Suprapubic skin (tissue), 4 donors: ENCODE data around the gene SRP14. TPM values are rescaled to one million over a fixed set of nuclear protein-coding genes. Genes with fewer than 3 reads are reported as not detected.
"Not testable (repeated sequence)": the region's sequence is repeated elsewhere in the genome, so short reads cannot be mapped to it uniquely, and the experiment has no call there.

Experiments
- DNase-seq, 2 donors: peaks; one replicate each; pipeline ENCODE4 v3.0.0-alpha.2; 2019; ENCODE audit warnings: low spot score in 2 of 2
- H3K27ac ChIP-seq: fragments of 200-600 bp; sonication (generic); one replicate; pipeline ENCODE4 v1.5.1; 2019
- H3K27me3 ChIP-seq: fragments of 200-600 bp; sonication (generic); one replicate; pipeline ENCODE4 v1.5.1; 2019
- H3K36me3 ChIP-seq: fragments of 200-600 bp; sonication (generic); one replicate; pipeline ENCODE4 v1.5.1; 2019
- H3K4me1 ChIP-seq: fragments of 200-600 bp; sonication (generic); one replicate; pipeline ENCODE4 v1.5.1; 2019
- H3K4me3 ChIP-seq: fragments of 200-600 bp; sonication (generic); one replicate; pipeline ENCODE4 v1.5.1; 2019; ENCODE audit warnings: mild to moderate bottlenecking
- H3K9me3 ChIP-seq: fragments of 200-600 bp; sonication (generic); one replicate; pipeline ENCODE4 v1.5.1; 2019
- EP300 ChIP-seq: sonication (generic); formaldehyde crosslinking; IDR thresholded peaks from one replicate; pipeline ENCODE4 v1.6.1; 2017; ENCODE audit warnings: antibody characterized with exemption
- POLR2A ChIP-seq, 2 donors: fragments of 450-650 bp; IDR thresholded peaks; one replicate each; pipeline ENCODE4 v1.6.1; 2017; ENCODE audit warnings: antibody characterized with exemption in 2 of 2, mild to moderate bottlenecking in 2 of 2, moderate library complexity in 2 of 2
- POLR2AphosphoS5 ChIP-seq, 3 donors: sonication (generic); formaldehyde crosslinking; IDR thresholded peaks; one replicate each; pipeline ENCODE4 v1.6.1; 2017; ENCODE audit warnings: antibody characterized with exemption in 3 of 3
- WGBS: methylation state at CpG from one replicate; pipeline ENCODE4 v1.1.5; 2018; 5-methylcytosine and 5-hydroxymethylcytosine counted together
- total RNA-seq, 4 donors: library from RNA; depleted of rRNA; stranded (reverse); fragments of >200 nt; gene quantifications; one replicate each; pipeline ENCODE4 v1.1.0, GENCODE V29; 2016
- TF ChIP-seq, protein P1 (sequence below), 2 donors: fragments of 200-600 bp in 1 of 2; fragments of 450-650 bp in 1 of 2; sonication (generic) in 1 of 2; IDR thresholded peaks; one replicate each; pipeline ENCODE4 v1.5.1; 2016 to 2019; ENCODE audit warnings: antibody characterized with exemption in 2 of 2, mild to moderate bottlenecking in 1 of 2, moderate library complexity in 1 of 2

Gene SRP14
- total RNA-seq, 4 donors from 2014 or later, result 161 to 218 (median 170) TPM

DNA sequence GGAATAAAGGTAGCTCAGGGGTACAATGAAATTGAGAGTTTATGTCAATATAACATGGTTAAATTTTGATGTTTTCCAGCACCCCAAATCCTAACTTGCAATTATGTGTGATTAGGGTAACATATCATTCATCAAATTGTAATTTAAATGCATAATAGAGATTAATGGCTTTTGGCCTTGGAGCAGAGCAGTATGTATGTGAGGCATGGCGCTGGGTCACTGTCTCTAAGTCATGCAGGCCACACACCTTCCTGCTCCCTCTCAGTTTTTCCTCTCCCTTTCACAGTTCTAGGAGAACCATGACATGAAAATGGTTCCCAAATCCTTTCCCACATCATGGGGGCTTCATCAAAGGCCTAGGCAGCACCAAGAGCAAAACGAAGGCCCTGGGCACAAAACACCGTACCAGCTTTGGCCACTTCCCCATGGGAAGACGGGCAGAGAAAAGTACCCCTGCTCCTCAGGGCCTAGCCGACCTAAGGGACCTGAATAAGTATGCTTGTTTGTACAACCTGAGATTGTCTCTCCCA lies 3.9 kb upstream of the SRP14 start:
- 90% methylated on average over 5 of the region's 5 CpGs for WGBS
- no peak overlapping the region for H3K4me3 ChIP-seq
- H3K4me1 ChIP-seq, result peaks cover 51% of the 10 kb centered on the region

DNA sequence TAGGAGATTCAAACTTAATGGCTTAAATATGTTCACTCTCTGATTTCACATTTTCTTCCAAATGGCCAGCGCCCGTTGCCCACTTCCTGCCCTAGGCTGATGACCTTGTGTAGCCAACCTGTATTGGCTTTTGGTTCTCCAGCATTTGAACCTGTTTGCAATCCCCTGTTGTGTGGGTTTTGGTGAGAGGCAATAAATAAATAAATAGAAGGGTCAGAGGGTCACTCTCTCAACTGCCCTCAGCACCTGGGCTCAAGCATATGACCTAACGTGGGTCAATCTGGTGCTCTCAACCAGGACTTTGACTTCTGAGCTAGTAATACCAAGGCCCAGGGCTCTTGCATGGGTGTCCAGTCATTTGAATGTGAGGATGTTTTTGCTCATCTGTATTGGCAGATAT lies 1.8 kb upstream of the SRP14 start:
- TF ChIP-seq POLR2A (IDR thresholded peaks at IDR 0.05) (no peak), POLR2AphosphoS5 (IDR thresholded peaks at IDR 0.05) (no peak), EP300 (no peak)
- TF ChIP-seq, protein P1, sequence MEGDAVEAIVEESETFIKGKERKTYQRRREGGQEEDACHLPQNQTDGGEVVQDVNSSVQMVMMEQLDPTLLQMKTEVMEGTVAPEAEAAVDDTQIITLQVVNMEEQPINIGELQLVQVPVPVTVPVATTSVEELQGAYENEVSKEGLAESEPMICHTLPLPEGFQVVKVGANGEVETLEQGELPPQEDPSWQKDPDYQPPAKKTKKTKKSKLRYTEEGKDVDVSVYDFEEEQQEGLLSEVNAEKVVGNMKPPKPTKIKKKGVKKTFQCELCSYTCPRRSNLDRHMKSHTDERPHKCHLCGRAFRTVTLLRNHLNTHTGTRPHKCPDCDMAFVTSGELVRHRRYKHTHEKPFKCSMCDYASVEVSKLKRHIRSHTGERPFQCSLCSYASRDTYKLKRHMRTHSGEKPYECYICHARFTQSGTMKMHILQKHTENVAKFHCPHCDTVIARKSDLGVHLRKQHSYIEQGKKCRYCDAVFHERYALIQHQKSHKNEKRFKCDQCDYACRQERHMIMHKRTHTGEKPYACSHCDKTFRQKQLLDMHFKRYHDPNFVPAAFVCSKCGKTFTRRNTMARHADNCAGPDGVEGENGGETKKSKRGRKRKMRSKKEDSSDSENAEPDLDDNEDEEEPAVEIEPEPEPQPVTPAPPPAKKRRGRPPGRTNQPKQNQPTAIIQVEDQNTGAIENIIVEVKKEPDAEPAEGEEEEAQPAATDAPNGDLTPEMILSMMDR (IDR thresholded peaks at IDR 0.05), result no peak
- H3K4me3 ChIP-seq, result no peak overlapping the region
- H3K9me3 ChIP-seq, result no peaks in the 10 kb centered on the region
- peaks cover 35% of the 10 kb centered on the region for H3K4me1 ChIP-seq
- no peaks in the 10 kb centered on the region for H3K27me3 ChIP-seq
- H3K27ac ChIP-seq, result no peak overlapping the region
- peaks cover 15% of the 10 kb centered on the region for H3K36me3 ChIP-seq
- DNase-seq, result no peak
- 77% methylated on average over 3 of the region's 3 CpGs for WGBS

More for the DNA sequence above, 3.9 kb upstream of the SRP14 start:
- TF ChIP-seq POLR2A (IDR thresholded peaks at IDR 0.05) (no peak), EP300 (no peak), POLR2AphosphoS5 (IDR thresholded peaks at IDR 0.05) (no peak)
- TF ChIP-seq, protein P1 (IDR thresholded peaks at IDR 0.05), result no peak
- no peak for DNase-seq
- H3K9me3 ChIP-seq, result no peaks in the 10 kb centered on the region
- H3K27me3 ChIP-seq, result no peaks in the 10 kb centered on the region
- no peak overlapping the region for H3K27ac ChIP-seq
- H3K36me3 ChIP-seq, result no peaks in the 10 kb centered on the region

- DNase-seq, result no peak
- Histone ChIP-seq H3K9me3 (no peaks in the 10 kb centered on the region), H3K27ac (peak overlapping the region; percentile 96), H3K27me3 (no peaks in the 10 kb centered on the region), H3K36me3 (peaks cover 20% of the 10 kb centered on the region), H3K4me1 (peaks cover 30% of the 10 kb centered on the region), H3K4me3 (no peak overlapping the region)
- WGBS, result 72% methylated on average over 6 of the region's 6 CpGs
- TF ChIP-seq POLR2A (IDR thresholded peaks at IDR 0.05) (no peak), POLR2AphosphoS5 (IDR thresholded peaks at IDR 0.05) (no peak)
- TF ChIP-seq, protein P1 (IDR thresholded peaks at IDR 0.05), result no peak
Measured at GRCh38 chr15:40040293-40040635, 1.3 kb upstream of the SRP14 start.

GRCh38 chr15:40038275-40038637 lies 725 bp downstream of the SRP14 start:
- Histone ChIP-seq H3K4me3 (peak overlapping the region; percentile 85), H3K9me3 (no peaks in the 10 kb centered on the region), H3K27ac (peak overlapping the region; percentile 96), H3K36me3 (peaks cover 40% of the 10 kb centered on the region), H3K4me1 (peaks cover 21% of the 10 kb centered on the region), H3K27me3 (no peaks in the 10 kb centered on the region)
- no peak for TF ChIP-seq POLR2AphosphoS5 (IDR thresholded peaks at IDR 0.05)
- DNase-seq, result no peak
- WGBS, result under 1% methylated on average over 18 of the region's 18 CpGs

DNA sequence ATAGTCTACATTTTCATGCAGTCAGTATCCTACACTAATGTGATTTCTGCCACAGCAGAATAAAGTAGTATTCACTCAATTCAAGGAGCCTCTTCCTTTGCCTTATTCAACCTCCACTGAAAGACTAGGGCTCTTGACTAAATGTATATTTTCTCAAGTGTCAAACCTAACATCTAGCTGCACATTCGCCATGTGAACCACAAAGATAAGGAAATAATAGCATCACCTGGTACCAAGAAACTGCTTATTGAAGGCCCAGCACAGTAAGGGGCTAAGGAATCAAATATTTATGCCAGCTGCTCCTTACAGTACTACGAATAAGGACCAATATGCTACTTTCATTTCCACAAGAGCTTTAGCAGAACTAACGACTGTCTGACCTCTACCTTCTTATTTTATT lies 1.3 kb downstream of the SRP14 start:
- TF ChIP-seq POLR2A (IDR thresholded peaks at IDR 0.05) (no peak), EP300 (no peak), POLR2AphosphoS5 (IDR thresholded peaks at IDR 0.05) (no peak)
- TF ChIP-seq, protein P1 (IDR thresholded peaks at IDR 0.05), result no peak
- Histone ChIP-seq H3K27ac (peak overlapping the region; percentile 96), H3K4me1 (peaks cover 21% of the 10 kb centered on the region), H3K4me3 (peak overlapping the region; percentile 85), H3K9me3 (no peaks in the 10 kb centered on the region), H3K27me3 (no peaks in the 10 kb centered on the region), H3K36me3 (peaks cover 44% of the 10 kb centered on the region)
- WGBS, result 25% methylated on average over 3 of the region's 3 CpGs
- DNase-seq, result no peak

GRCh38 chr15:40035182-40035581 lies 3.8 kb downstream of the SRP14 start:
- H3K36me3 ChIP-seq, result peaks cover 70% of the 10 kb centered on the region

More at GRCh38 chr15:40035182-40035581, 3.8 kb downstream of the SRP14 start:
- WGBS, result 89% methylated on average over 1 of the region's 1 CpG
- not testable (repeated sequence) for H3K27ac ChIP-seq, H3K9me3 ChIP-seq, H3K4me3 ChIP-seq, DNase-seq, H3K27me3 ChIP-seq
- peaks cover 18% of the 10 kb centered on the region for H3K4me1 ChIP-seq
